HG03520 (cell line): ENCODE results near the gene ESPNL.
"Not testable (repeated sequence)": the region's sequence is repeated elsewhere in the genome, so short reads cannot be mapped to it uniquely, and the experiment has no call there.

ENCODE experiments used
- ATAC-seq: cut with Tn5 transposase; IDR thresholded peaks from one replicate; pipeline ENCODE4 v1.9.1; 2021; ENCODE audit warnings: mild to moderate bottlenecking, moderate library complexity; ENCODE audit not compliant: unreplicated experiment

Gene ESPNL

DNA sequence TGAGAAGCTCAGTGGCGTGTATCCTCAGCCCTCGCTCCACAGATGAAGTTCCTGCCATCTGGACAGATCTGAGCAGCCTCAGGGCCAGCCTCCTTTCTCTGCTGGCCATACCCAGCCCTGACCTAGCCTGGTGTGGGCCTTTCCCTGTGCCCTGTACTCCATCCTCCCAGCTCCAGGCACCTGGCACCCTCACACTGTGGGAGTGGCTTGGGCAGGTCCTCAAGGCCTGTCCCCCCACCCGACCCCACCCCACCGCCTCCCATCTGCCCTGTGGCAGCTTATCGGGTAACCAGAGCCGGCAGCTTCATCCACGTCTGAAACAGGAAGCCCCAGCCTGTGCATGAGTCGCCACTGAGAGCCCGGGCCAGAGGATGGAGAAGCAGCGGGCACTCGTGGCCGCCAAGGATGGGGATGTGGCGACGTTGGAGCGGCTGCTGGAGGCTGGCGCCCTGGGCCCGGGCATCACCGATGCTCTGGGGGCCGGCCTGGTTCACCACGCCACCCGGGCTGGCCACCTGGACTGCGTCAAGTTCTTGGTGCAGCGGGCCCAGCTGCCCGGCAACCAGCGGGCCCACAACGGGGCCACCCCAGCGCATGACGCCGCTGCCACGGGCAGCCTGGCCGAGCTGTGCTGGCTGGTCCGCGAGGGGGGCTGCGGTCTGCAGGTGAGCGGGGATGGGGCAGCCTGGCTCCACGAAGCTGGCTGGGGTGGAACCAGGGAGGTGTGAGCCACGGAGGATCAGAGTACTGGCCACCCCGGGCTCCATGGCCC is at the start of gene ESPNL:
Gene ESPNL (plus strand): TSS at position 292 of the 772 bp plus-strand sequence. CDS start 80 bp downstream, at position 372.
- ATAC-seq, result no peak

DNA sequence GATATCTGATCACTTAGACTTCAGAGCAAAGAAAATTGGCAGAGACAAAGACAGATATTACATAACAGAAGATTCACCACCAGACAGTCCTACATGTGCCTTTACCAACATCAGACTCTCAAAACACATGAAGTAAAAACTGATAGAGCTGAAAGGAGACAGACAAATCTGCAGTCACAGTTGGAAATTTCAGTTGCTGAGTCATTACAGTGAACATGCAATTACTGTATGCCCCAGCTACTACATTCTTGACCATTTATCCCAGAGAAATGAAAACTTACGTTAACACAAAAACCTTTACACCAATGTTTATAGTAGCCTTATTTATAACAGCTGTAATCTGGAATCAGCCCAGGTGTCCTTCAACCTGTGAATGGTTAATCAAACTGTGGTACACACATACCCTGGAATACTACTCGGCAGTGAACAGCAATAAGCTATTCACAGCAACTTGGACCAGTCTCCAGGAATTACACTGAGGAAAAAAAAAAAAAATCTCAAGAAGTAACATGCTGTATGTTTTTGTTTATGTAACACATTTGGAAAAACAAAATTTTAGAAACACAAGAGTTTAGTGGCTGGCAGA is 46.9 kb upstream of the ESPNL start:
- no peak for ATAC-seq

GRCh38 chr2:238055841-238056240 is 44.3 kb upstream of the ESPNL start:
- no peak for ATAC-seq

GRCh38 chr2:238057696-238058575 is 42.2 kb upstream of the ESPNL start:
- not testable (repeated sequence) for ATAC-seq

- ATAC-seq, result no peak
These were observed 40.6 kb upstream of the ESPNL start for GRCh38 chr2:238059505-238059904.

- no peak for ATAC-seq
These were observed 40.0 kb upstream of the ESPNL start for GRCh38 chr2:238060096-238060541.

DNA sequence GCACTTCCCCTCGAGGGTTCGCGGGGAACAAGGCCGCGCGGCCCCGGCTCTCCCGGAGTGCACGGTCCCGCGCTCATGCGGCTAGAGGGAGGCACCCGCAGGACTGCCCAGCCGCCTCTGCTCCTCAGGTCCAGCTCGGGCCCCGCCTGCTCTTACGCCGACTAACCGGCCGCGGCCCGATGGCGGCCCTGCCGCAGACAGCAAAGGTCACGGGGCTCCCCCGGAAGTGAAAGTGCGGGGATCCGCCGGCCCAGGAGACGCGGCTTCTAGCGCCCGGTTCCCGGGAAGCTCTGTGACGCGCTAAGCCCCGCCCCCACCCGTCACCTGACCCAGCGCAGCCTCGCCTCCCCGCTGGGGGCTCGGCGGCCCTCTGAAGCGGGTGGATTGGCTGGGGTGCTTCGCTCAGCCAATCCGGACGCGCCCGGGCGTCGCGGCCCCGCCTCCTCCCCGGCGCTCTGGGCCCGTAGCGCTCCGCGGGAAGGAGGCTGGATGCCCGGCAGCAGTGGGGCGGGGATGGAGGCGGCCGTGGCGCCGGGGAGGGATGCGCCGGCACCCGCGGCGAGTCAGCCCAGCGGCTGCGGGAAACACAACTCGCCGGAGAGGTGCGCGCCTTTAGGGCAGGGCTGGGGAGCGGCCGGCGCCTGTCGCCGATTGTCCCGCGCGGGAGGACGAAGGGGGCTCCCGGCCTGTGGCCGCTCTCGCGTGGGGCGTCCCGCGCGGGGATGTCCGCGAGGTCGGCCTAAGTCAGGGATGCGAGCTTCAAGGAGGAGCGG is 39.4 kb upstream of the ESPNL start, which contains the start of gene SCLY:
Gene SCLY (plus strand): TSS at position 460 of the 773 bp plus-strand sequence. CDS start 54 bp downstream, at position 514.
- ATAC-seq, result peak; percentile 95

GRCh38 chr2:238061315-238062202 is 38.6 kb upstream of the ESPNL start:
- peak; percentile 12 for ATAC-seq

DNA sequence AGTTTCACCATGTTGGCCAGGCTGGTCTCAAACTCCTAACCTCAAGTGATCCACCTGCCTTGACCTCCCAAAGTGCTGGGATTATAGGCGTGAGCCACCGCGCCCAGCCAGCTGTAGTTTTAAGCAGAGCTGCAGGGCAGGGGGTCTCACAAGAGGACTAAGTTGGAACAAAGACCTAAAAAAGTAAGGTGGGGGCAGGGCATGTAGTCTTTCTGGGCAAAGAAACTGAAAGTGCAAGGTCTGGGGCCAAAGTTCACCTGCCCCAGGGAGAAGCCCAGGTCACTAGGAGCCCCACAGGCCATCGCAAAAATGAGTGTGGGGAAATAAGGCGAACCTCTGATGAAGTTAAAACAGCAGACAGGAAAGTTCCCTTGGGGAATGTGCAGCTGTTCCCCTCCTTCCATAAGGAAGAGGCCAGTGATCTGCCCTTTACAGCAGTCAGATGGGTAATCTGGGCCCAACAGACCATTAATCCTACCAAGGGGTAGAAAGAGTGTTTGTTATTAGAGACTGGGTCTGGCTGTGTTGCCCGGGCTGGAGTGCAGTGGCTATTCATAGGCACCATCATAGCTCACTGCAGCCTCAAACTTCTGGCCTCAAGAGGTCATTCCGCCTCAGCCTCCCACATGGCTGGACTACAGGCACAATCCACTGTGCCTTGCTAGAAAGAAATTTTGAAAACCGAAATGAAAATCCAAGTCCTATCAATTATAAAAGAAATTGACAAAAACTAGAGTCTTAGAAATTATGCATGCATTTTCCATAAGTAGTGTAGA is 36.5 kb upstream of the ESPNL start:
- ATAC-seq, result no peak

GRCh38 chr2:238064376-238064775 is 35.8 kb upstream of the ESPNL start:
- ATAC-seq, result no peak

- no peak for ATAC-seq
These were observed 34.9 kb upstream of the ESPNL start for GRCh38 chr2:238065071-238065846.

DNA sequence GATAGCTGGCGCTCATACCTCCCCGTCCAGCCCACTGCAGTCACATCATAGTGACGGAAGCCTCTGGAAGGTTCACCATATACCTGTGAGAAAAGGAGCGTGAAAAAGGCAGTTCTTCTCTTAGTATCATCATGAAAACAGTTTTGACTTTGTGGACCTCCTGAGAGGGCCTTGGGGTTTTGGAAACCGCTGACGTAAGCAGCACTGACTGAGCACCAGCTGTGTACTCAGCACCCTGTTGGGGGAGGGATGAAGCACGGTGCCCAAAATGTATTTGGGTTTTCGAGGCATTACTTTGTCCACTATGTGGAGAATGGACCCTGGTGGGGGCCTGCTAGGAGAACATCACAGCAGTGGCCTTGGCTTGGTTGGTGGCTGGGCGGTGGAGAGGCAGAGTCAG is 33.9 kb upstream of the ESPNL start:
- no peak for ATAC-seq

GRCh38 chr2:238066718-238067117 is 33.4 kb upstream of the ESPNL start:
- not testable (repeated sequence) for ATAC-seq

GRCh38 chr2:238067939-238068338 is 32.2 kb upstream of the ESPNL start:
- ATAC-seq, result no peak

DNA sequence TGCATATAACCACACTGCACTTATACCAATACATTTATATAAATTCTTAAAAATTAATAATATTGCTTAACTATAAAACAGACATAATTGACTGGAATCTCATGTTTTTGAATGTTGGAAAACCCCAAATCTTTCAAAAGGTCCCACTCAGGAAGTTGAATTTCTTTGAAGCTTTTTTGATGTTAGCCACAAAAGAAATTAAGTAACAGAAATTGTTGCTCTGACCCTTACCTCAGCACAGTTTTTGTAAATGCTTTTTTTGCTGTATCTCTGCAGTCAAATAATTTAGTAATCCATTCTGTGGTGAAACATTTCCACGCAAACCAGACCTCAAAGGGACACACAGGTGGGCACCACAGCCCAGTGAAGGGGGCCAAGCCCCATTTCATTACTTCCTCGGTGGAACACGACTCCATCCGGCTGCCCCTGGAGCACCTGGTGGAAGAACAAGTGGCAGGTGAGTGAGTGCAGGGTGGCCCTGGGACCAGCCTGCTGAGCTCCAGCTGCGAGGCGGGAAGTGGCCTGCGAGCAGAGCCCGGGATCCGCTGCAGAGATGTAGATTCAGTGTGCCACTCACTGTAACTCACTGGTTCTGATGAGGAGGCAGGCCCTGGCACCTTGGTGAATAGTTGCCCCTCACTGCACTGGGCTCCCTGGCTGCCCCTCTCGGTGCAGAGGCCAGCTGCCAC is 31.0 kb upstream of the ESPNL start:
- ATAC-seq, result no peak

DNA sequence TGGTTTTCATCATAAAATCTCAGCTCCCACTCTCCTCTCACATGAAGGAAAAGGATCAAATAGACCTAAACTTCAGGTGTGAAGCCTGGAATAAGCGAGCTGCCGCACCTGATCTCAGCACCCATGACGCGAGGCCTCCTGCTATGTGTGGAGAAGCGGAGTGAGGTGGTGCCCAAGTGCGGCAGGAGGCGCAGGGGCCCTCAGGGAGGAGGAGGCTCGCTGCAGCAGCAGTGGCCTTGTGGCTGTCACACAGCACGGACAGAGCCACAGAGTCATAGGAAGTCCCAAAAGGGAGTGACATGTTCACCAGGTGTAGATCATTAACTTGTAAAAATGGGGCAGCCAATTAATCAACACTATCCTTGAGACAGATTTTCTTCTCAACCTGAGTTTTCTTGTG is 30.3 kb upstream of the ESPNL start:
- no peak for ATAC-seq

GRCh38 chr2:238075397-238075796 is 24.7 kb upstream of the ESPNL start:
- no peak for ATAC-seq
